ENCODE data around the gene SPATA2. TPM values are rescaled to one million over a fixed set of nuclear protein-coding genes. Genes with fewer than 3 reads are reported as not detected.

The SPATA2 gene
- total and polyA plus RNA-seq, 2 of the 8 experiments (the other 6 are each of a cell fraction or from before 2014, with no cell fraction given) = 11.0 to 13.0 TPM

DNA sequence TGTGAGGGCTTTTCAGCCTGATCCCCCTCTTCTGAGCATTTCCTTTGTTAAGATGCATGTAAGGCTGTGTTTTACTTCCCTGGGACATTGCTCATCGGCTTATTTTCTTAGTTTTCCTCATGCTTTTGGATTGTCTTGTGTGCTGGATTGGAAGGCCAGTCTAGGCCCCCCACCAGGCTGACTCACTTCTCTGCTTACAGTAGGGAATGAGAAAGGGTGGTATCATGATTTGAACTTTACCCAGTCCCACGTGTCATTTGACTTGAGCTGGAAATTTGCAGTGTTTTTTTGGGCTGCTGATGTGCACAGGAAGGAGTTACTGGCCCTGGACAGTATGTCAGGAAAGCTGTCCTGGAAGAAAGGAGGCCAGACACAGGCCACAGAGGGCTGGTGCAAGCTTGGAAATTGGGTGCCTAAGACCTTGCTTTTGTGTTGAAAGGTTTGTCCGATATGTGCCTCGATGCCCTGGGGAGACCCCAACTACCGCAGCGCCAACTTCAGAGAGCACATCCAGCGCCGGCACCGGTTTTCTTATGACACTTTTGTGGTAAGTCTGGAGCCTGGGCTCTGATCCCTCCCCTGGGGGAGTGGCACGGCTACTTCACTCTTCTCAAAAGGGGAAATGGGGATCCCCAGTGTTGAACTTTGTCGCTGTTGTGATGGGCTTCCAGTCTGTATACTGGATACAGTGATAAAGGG lies 33.6 kb upstream of the SPATA2 start (continued):
- TF ChIP-seq, protein P1, sequence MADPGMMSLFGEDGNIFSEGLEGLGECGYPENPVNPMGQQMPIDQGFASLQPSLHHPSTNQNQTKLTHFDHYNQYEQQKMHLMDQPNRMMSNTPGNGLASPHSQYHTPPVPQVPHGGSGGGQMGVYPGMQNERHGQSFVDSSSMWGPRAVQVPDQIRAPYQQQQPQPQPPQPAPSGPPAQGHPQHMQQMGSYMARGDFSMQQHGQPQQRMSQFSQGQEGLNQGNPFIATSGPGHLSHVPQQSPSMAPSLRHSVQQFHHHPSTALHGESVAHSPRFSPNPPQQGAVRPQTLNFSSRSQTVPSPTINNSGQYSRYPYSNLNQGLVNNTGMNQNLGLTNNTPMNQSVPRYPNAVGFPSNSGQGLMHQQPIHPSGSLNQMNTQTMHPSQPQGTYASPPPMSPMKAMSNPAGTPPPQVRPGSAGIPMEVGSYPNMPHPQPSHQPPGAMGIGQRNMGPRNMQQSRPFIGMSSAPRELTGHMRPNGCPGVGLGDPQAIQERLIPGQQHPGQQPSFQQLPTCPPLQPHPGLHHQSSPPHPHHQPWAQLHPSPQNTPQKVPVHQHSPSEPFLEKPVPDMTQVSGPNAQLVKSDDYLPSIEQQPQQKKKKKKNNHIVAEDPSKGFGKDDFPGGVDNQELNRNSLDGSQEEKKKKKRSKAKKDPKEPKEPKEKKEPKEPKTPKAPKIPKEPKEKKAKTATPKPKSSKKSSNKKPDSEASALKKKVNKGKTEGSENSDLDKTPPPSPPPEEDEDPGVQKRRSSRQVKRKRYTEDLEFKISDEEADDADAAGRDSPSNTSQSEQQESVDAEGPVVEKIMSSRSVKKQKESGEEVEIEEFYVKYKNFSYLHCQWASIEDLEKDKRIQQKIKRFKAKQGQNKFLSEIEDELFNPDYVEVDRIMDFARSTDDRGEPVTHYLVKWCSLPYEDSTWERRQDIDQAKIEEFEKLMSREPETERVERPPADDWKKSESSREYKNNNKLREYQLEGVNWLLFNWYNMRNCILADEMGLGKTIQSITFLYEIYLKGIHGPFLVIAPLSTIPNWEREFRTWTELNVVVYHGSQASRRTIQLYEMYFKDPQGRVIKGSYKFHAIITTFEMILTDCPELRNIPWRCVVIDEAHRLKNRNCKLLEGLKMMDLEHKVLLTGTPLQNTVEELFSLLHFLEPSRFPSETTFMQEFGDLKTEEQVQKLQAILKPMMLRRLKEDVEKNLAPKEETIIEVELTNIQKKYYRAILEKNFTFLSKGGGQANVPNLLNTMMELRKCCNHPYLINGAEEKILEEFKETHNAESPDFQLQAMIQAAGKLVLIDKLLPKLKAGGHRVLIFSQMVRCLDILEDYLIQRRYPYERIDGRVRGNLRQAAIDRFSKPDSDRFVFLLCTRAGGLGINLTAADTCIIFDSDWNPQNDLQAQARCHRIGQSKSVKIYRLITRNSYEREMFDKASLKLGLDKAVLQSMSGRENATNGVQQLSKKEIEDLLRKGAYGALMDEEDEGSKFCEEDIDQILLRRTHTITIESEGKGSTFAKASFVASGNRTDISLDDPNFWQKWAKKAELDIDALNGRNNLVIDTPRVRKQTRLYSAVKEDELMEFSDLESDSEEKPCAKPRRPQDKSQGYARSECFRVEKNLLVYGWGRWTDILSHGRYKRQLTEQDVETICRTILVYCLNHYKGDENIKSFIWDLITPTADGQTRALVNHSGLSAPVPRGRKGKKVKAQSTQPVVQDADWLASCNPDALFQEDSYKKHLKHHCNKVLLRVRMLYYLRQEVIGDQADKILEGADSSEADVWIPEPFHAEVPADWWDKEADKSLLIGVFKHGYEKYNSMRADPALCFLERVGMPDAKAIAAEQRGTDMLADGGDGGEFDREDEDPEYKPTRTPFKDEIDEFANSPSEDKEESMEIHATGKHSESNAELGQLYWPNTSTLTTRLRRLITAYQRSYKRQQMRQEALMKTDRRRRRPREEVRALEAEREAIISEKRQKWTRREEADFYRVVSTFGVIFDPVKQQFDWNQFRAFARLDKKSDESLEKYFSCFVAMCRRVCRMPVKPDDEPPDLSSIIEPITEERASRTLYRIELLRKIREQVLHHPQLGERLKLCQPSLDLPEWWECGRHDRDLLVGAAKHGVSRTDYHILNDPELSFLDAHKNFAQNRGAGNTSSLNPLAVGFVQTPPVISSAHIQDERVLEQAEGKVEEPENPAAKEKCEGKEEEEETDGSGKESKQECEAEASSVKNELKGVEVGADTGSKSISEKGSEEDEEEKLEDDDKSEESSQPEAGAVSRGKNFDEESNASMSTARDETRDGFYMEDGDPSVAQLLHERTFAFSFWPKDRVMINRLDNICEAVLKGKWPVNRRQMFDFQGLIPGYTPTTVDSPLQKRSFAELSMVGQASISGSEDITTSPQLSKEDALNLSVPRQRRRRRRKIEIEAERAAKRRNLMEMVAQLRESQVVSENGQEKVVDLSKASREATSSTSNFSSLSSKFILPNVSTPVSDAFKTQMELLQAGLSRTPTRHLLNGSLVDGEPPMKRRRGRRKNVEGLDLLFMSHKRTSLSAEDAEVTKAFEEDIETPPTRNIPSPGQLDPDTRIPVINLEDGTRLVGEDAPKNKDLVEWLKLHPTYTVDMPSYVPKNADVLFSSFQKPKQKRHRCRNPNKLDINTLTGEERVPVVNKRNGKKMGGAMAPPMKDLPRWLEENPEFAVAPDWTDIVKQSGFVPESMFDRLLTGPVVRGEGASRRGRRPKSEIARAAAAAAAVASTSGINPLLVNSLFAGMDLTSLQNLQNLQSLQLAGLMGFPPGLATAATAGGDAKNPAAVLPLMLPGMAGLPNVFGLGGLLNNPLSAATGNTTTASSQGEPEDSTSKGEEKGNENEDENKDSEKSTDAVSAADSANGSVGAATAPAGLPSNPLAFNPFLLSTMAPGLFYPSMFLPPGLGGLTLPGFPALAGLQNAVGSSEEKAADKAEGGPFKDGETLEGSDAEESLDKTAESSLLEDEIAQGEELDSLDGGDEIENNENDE (IDR thresholded peaks at IDR 0.05; ENCODE audit: insufficient replicate concordance, low read length) = no peak
- no peak for TF ChIP-seq EZH2 (IDR thresholded peaks at IDR 0.05; ENCODE audit: low read depth, low read length, severe bottlenecking)
- TF ChIP-seq TCF12 (IDR thresholded peaks at IDR 0.05; ENCODE audit: low read depth, low read length) = no peak
- TF ChIP-seq BRCA1 (IDR thresholded peaks at IDR 0.05; ENCODE audit: low read depth, low read length) = no peak
- no peak for TF ChIP-seq GTF2F1 (IDR thresholded peaks at IDR 0.05; ENCODE audit: borderline replicate concordance, low read depth, low read length)
- TF ChIP-seq JUN (IDR thresholded peaks at IDR 0.05; ENCODE audit: low read depth, low read length) = no peak
- TF ChIP-seq CREB1 (IDR thresholded peaks at IDR 0.05) = no peak
- TF ChIP-seq, protein P2, sequence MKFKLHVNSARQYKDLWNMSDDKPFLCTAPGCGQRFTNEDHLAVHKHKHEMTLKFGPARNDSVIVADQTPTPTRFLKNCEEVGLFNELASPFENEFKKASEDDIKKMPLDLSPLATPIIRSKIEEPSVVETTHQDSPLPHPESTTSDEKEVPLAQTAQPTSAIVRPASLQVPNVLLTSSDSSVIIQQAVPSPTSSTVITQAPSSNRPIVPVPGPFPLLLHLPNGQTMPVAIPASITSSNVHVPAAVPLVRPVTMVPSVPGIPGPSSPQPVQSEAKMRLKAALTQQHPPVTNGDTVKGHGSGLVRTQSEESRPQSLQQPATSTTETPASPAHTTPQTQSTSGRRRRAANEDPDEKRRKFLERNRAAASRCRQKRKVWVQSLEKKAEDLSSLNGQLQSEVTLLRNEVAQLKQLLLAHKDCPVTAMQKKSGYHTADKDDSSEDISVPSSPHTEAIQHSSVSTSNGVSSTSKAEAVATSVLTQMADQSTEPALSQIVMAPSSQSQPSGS (IDR thresholded peaks at IDR 0.05; ENCODE audit: low read length) = no peak
- TF ChIP-seq EGR1 (IDR thresholded peaks at IDR 0.05; ENCODE audit: borderline replicate concordance, low read depth, low read length) = no peak

All from H1 (cell line).